GM12874 (cell line): ENCODE measurements around the gene XXYLT1.

ENCODE experiments used
- TF ChIP-seq, protein P1 (sequence below): IDR thresholded peaks from 2 replicates; pipeline ENCODE4 v1.5.1; 2011; ENCODE audit warnings: low read depth, mild to moderate bottlenecking, control low read depth, low read length, moderate library complexity; ENCODE audit not compliant: insufficient read depth

The XXYLT1 gene

DNA sequence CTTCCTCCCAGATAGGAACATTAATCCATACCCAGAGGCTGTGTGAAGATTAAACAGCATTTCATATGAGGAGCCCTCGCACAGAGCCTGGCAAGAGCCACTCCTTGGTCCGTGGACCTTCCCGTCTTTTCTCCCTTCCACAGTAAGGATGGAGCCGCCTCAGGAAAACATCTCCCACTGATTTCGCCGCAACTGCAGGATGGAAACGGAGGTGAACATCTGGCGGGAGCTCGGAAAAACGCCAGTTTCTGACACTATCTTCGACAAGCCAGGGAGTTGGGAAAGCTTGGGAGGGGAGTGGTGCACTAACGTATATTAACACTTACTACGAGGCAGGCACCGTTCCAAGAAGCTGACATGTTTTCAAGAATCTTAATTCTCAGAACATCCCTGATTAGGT, 157.9 kb downstream of the XXYLT1 start:
- TF ChIP-seq, protein P1, sequence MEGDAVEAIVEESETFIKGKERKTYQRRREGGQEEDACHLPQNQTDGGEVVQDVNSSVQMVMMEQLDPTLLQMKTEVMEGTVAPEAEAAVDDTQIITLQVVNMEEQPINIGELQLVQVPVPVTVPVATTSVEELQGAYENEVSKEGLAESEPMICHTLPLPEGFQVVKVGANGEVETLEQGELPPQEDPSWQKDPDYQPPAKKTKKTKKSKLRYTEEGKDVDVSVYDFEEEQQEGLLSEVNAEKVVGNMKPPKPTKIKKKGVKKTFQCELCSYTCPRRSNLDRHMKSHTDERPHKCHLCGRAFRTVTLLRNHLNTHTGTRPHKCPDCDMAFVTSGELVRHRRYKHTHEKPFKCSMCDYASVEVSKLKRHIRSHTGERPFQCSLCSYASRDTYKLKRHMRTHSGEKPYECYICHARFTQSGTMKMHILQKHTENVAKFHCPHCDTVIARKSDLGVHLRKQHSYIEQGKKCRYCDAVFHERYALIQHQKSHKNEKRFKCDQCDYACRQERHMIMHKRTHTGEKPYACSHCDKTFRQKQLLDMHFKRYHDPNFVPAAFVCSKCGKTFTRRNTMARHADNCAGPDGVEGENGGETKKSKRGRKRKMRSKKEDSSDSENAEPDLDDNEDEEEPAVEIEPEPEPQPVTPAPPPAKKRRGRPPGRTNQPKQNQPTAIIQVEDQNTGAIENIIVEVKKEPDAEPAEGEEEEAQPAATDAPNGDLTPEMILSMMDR: no peak

DNA sequence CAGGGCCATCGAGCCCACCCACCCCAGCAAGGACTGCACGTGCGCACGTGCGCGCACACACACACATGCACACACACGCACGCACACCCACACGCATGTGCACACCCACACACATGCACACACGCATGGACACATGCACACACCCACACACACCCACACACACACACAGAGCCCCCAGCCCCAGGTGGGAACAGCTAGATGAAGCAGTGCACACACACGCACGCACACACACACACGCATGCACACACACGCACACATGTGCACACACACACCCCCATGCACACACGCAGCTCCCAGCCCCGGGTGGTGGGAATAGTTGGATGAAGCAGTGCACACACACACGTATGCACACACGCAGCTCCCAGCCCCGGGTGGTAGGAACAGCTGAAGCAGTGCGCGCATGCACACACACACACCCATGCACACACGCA, 158.6 kb downstream of the XXYLT1 start:
- TF ChIP-seq, protein P1: no peak

DNA sequence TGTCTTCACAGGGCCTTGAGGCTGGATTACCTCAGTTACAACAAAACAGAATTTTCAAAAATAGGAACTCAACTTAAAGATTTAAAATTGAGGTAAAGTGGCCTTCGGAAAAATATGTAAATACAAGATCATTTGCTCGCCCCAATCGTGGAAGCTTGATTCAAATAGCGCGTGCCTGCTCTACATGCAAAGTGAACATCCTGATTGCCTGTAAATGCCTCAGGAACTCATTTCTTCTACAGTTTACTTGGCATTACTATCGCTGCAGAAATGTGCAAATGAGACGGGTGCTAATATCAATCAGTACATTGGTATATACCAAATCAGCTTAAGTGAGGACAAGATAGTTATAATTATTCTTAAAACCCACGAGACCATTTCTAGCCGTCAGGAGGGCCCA, 159.2 kb downstream of the XXYLT1 start:
- TF ChIP-seq, protein P1: no peak

DNA sequence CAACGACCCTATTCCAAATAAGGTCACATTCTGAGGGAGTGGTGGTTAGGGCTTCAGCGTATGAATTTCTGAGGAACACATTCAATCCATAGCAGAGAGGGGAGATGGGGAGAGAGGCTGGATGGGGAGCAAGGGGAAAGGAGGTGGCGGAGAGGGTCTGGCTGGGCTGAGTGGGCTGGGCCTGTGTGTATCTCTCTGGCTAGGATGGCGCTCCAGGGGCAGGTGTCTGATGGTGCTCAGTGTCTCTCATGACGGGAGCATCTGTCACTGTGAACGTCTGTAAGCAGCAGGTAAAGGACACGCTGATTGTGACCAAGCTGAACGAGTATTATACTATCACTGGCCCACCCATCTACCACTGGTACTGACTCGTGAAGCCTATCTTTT, 159.6 kb downstream of the XXYLT1 start:
- TF ChIP-seq, protein P1: no peak

DNA sequence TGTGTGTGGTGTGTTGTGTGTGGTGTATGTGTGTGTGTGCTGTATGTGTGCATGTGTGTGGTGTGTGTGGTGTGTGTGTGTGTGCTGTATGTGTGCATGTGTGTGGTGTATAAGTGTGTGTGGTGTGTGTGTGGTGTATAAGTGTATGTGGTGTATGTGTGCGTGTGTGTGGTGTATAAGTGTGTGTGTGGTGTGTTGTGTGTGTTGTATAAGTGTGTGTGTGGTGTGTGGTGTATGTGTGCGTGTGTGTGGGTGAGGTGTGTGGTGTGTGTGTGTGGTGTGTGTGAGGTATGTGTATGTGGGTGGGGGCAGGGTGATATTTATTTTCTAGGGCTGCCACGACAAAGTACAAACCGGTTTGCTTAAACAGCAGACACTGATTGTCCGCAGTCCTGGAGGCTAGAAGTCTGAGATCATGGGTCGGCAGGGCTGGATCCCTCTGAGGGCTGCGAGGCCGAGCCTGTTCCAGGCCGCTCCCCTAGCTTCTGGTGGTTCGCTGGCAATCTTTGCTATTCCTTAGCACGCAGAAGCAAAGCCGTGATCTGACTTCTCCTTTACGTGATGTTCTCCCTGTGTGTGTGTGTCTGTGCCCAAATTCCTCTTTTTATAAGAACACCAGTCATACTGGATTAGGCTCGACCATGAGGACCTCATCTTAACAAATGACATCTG, 160.2 kb downstream of the XXYLT1 start:
- TF ChIP-seq, protein P1: no peak

DNA sequence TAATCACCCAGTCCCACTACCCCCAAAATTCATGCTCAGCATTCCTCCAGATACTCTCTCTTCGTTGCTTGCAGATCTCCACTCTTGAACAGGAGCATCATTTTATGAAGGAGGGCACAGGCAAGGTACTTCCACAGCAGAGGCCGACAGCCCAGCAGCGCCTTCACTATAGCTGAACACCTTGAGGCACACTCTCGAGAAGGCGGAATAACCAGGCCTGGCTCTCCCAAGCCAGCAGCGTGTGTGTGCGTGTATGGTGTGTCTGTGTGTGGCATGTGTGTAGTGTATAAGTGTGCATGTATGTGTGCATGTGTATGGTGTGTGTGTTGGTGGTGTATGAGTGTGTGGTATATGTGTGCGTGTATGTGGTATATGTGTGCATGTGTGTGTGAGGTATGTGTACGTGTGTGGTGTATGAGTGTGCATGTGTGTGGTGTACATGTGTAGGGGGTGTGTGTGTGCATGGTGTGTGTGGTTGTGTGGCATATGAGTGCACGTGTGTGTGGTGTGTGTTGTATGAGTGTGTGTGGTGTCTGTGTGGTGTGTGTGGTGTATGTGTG, 161.8 kb downstream of the XXYLT1 start:
- TF ChIP-seq, protein P1: no peak

DNA sequence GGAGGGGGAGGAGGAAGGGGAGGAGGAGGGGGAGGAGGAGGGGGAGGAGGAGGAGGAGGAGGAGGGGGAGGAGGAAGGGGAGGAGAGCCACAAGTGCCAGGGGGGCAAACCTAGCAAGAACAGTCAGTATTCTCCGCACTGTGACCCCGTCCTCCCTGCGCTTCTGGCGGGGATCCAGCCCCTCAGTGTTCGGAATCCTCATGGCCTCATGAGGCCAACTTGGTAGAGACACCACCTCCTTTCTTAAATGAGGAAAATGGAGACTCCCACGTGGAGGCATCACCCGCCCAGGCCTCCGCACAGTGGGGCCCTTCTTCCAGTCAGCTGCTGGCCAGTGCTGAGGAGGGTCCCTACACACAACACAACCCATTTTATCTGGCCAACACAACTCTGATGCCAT, 163.4 kb downstream of the XXYLT1 start:
- TF ChIP-seq, protein P1: no peak
